B cell (primary cell): ENCODE results near the gene SOAT2. TPM values are rescaled to one million over a fixed set of nuclear protein-coding genes. Genes with fewer than 3 reads are reported as not detected.

Experiments
- ATAC-seq: fragments of 200-7000 bp; cut with Tn5 transposase; one replicate; pipeline ENCODE4 v1.10.0; 2021; ENCODE audit warnings: low read depth, mild to moderate bottlenecking, moderate number of reproducible peaks, moderate library complexity
- CTCF ChIA-PET: fragments of 350-600 bp; sonication (Branson Sonifier 250); formaldehyde crosslinking; loops from one replicate; lab custom pipeline; 2021; ENCODE audit warnings: antibody characterized with exemption, inconsistent platforms; lab: Charles Lee
- POLR2A ChIA-PET: fragments of 350-600 bp; sonication (Branson Sonifier 250); formaldehyde crosslinking; loops from one replicate; lab custom pipeline; 2021; ENCODE audit warnings: antibody characterized with exemption; lab: Charles Lee
- DNase-seq: peaks from one replicate; pipeline ENCODE4 v3.0.0; 2013
- H2AFZ ChIP-seq: 2 replicates; pipeline ENCODE4 v1.6.1; 2012; ENCODE audit warnings: mild to moderate bottlenecking, low read depth, low read length; ENCODE audit not compliant: insufficient read depth, poor library complexity, severe bottlenecking
- H3K27ac ChIP-seq, 2 donors: 1 replicate in 1 of 2; 2 replicates in 1 of 2; pipeline ENCODE4 v1.5.1; 2012 to 2013; ENCODE audit warnings: low read length in 2 of 2, mild to moderate bottlenecking in 2 of 2, moderate library complexity in 1 of 2
- H3K27me3 ChIP-seq, 4 experiments: fragments of 200-600 bp in 1 of 4; sonication (generic) in 1 of 4; replicated peaks in 1 of 4; 1 replicate in 2 of 4; 2 replicates in 2 of 4; pipeline versions ENCODE4 v1.6.1 to v1.7.0; 2013 to 2016; ENCODE audit warnings: low read length in 3 of 4, mild to moderate bottlenecking in 2 of 4, mixed read lengths in 1 of 4, moderate library complexity in 1 of 4; ENCODE audit not compliant: insufficient read depth in 4 of 4, control insufficient read depth in 3 of 4; ENCODE audit errors: control extremely low read depth in 1 of 4
- H3K36me3 ChIP-seq, 2 experiments: replicated peaks in 1 of 2; 1 replicate in 1 of 2; 2 replicates in 1 of 2; pipeline versions ENCODE4 v1.6.1 to v1.7.1; 2013; ENCODE audit warnings: low read length in 1 of 2; ENCODE audit not compliant: insufficient read depth in 2 of 2, control insufficient read depth in 1 of 2; ENCODE audit errors: control extremely low read depth in 1 of 2, extremely low read depth in 1 of 2
- H3K4me1 ChIP-seq, 2 donors: fragments of 200-600 bp in 1 of 2; sonication (generic) in 1 of 2; 1 replicate in 1 of 2; 2 replicates in 1 of 2; pipeline versions ENCODE4 v1.5.1 to v1.6.1; 2013 to 2017; ENCODE audit warnings: low read length in 2 of 2; ENCODE audit not compliant: control insufficient read depth in 2 of 2, insufficient read depth in 2 of 2
- H3K4me2 ChIP-seq: replicated peaks from 2 replicates; pipeline ENCODE3; 2012; ENCODE audit warnings: mild to moderate bottlenecking, low read depth, low read length; ENCODE audit not compliant: poor library complexity, severe bottlenecking
- H3K4me3 ChIP-seq, 5 experiments: fragments of 200-600 bp in 1 of 5; sonication (generic) in 1 of 5; 1 replicate in 3 of 5; 2 replicates in 2 of 5; pipeline versions ENCODE4 v1.5.1 to v1.7.0; 2011 to 2016; ENCODE audit warnings: low read length in 4 of 5, mild to moderate bottlenecking in 4 of 5, low read depth in 2 of 5, control low read depth in 1 of 5, moderate library complexity in 1 of 5; ENCODE audit not compliant: insufficient read depth in 1 of 5; ENCODE audit errors: control extremely low read depth in 1 of 5, extremely low read depth in 1 of 5
- H3K79me2 ChIP-seq: fragments of 200-600 bp; sonication (generic); one replicate; pipeline ENCODE4 v1.6.0; 2016; ENCODE audit warnings: low read length; ENCODE audit not compliant: control insufficient read depth, insufficient read depth
- H3K9ac ChIP-seq: fragments of 200-600 bp; sonication (generic); 2 replicates; pipeline ENCODE4 v1.6.1; 2017; ENCODE audit warnings: mild to moderate bottlenecking, low read length, moderate library complexity
- H3K9me3 ChIP-seq, 3 donors: one replicate each; pipeline versions ENCODE4 v1.6.1 to v1.7.1; 2013; ENCODE audit warnings: low read length in 2 of 3; ENCODE audit not compliant: control insufficient read depth in 2 of 3, insufficient read depth in 1 of 3; ENCODE audit errors: control extremely low read depth in 1 of 3
- H4K20me1 ChIP-seq: 2 replicates; pipeline ENCODE4 v1.6.0; 2012; ENCODE audit warnings: mild to moderate bottlenecking, low read length; ENCODE audit not compliant: insufficient read depth, control insufficient read depth, poor library complexity, severe bottlenecking
- H3K27ac Mint-ChIP-seq: one replicate; pipeline ENCODE4 v1.8.0; 2021; ENCODE audit warnings: mixed read lengths
- H3K27me3 Mint-ChIP-seq: one replicate; pipeline ENCODE4 v1.8.0; 2021; ENCODE audit warnings: mixed read lengths
- H3K4me1 Mint-ChIP-seq: one replicate; pipeline ENCODE4 v1.8.0; 2021; ENCODE audit warnings: mixed read lengths
- H3K4me3 Mint-ChIP-seq: one replicate; pipeline ENCODE4 v1.8.0; 2021; ENCODE audit warnings: mixed read lengths
- H3K9me3 Mint-ChIP-seq: one replicate; pipeline ENCODE4 v1.8.0; 2022; ENCODE audit warnings: mixed read lengths; ENCODE audit not compliant: insufficient read depth
- EZH2 ChIP-seq: IDR thresholded peaks from 2 replicates; pipeline ENCODE4 v1.6.1; 2012; ENCODE audit warnings: borderline replicate concordance, low read depth, mild to moderate bottlenecking, moderate library complexity, low read length; ENCODE audit not compliant: insufficient read depth, poor library complexity, severe bottlenecking
- WGBS: methylation state at CpG from one replicate; pipeline ENCODE4 v1.1.5; 2013; ENCODE audit warnings: missing lambda C conversion rate; ENCODE audit not compliant: insufficient coverage; 5-methylcytosine and 5-hydroxymethylcytosine counted together
- intact Hi-C: fragments of 100-400 bp; cut with micrococcal nuclease; formaldehyde crosslinking; loops from one replicate; pipeline ENCODE4 v1.10.0; 2022
- polyA plus RNA-seq: library from polyadenylated mRNA; depleted of rRNA; stranded (reverse); fragments of >200 nt; gene quantifications from 2 replicates; pipeline ENCODE4 v1.2.3, GENCODE V29; 2012
- total RNA-seq, 2 donors: library from RNA; stranded (reverse); fragments of 120-200 nt in 1 of 2; gene quantifications; 1 replicate in 1 of 2; 2 replicates in 1 of 2; pipeline versions ENCODE4 v1.2.3 to v1.2.4, GENCODE V29; 2013 to 2022
- TF ChIP-seq, protein P1 (sequence below): fragments of 200-600 bp; IDR thresholded peaks from one replicate; pipeline ENCODE4 v1.8.0; 2022; ENCODE audit warnings: antibody characterized with exemption, mild to moderate bottlenecking

SOAT2 gene
- total and polyA plus RNA-seq, 2 donors (not counting 1 experiment from before 2014, with no cell fraction given): 0.31 TPM; not detected in 1

DNA sequence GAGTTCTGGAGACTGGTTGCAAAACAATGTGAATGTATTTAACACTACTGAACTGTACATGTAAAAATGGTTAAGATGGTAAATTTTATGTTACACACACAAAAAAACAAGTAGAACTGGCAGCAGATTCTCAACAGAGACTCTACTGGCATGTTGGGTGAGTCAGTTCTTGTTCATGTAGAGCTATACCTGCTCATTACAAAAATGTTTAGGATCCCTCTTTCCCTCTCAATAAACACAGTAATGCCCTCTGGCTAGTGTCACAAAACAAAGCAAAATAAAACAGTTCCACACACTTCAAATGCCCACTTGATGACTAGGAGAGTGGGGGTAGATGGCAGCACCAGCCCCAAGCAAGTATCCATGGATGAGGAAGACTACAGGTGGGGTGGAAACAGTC, 63.6 kb downstream of the SOAT2 start:
- intact Hi-C loops: no loop called here
- Histone ChIP-seq H3K4me1 (no peaks in the 10 kb centered on the region), H3K9ac (no peak overlapping the region), H3K79me2 (peaks cover 3% of the 10 kb centered on the region), H3K4me3 (no peak overlapping the region), H3K27me3 (no peaks in the 10 kb centered on the region), H3K9me3 (no peaks in the 10 kb centered on the region), H3K27ac (no peak overlapping the region), H3K4me2 (no peak overlapping the region), H3K36me3 (peaks cover 0 to 3% of the 10 kb centered on the region in 2 experiments), H4K20me1 (no peaks in the 10 kb centered on the region), H2AFZ (no peak overlapping the region)
- TF ChIP-seq, protein P1, sequence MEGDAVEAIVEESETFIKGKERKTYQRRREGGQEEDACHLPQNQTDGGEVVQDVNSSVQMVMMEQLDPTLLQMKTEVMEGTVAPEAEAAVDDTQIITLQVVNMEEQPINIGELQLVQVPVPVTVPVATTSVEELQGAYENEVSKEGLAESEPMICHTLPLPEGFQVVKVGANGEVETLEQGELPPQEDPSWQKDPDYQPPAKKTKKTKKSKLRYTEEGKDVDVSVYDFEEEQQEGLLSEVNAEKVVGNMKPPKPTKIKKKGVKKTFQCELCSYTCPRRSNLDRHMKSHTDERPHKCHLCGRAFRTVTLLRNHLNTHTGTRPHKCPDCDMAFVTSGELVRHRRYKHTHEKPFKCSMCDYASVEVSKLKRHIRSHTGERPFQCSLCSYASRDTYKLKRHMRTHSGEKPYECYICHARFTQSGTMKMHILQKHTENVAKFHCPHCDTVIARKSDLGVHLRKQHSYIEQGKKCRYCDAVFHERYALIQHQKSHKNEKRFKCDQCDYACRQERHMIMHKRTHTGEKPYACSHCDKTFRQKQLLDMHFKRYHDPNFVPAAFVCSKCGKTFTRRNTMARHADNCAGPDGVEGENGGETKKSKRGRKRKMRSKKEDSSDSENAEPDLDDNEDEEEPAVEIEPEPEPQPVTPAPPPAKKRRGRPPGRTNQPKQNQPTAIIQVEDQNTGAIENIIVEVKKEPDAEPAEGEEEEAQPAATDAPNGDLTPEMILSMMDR: no peak
- no peak for TF ChIP-seq EZH2
- no peak overlapping the region for H3K4me3 Mint-ChIP-seq
- H3K27me3 Mint-ChIP-seq: no peaks in the 10 kb centered on the region
- H3K9me3 Mint-ChIP-seq: no peaks in the 10 kb centered on the region
- CTCF ChIA-PET: no interaction called here
- no peak overlapping the region for H3K27ac Mint-ChIP-seq
- DNase-seq: no peak
- ATAC-seq: no peak
- POLR2A ChIA-PET: no interaction called here
- no peaks in the 10 kb centered on the region for H3K4me1 Mint-ChIP-seq

DNA sequence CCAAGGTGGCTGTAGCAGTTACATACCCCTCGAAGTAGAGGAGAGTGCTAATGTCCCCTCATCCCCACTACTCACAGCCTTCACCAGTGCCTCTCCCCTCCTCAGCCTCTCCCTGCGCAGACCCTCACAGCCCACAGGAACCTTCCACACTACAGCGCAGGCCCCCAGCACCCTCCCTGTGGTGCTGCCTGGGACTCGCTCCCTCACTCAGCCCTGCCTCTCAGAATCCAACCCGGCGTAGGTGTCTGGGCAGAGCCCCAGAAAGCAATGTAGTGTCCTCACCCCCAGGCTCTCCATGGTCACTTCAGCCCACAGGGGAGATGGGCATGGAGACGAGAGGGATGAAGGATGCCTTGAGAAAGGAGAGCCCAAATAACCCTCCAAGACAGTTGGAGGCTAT, 66.4 kb downstream of the SOAT2 start:
- peaks cover 12% of the 10 kb centered on the region for H3K79me2 ChIP-seq
- H4K20me1 ChIP-seq: no peaks in the 10 kb centered on the region
- H3K36me3 ChIP-seq: peaks cover 0 to 3% of the 10 kb centered on the region in 2 experiments
- H3K4me3 ChIP-seq: no peak overlapping the region
- no peaks in the 10 kb centered on the region for H3K9me3 ChIP-seq
- ATAC-seq: no peak
- H3K4me1 ChIP-seq: no peaks in the 10 kb centered on the region
- H3K9ac ChIP-seq: no peak overlapping the region
- no peak overlapping the region for H3K27ac Mint-ChIP-seq
- ChIA-PET POLR2A (interaction anchor here (0.5 kb wide), 1 partner anchor 43 kb away, joined by 3 read pairs; no protein-coding TSS in a partner anchor), CTCF (interaction anchor here (1.9 kb wide), 1 partner anchor 21 kb away, joined by 5 read pairs; no protein-coding TSS in a partner anchor)
- no peak overlapping the region for H2AFZ ChIP-seq
- no peaks in the 10 kb centered on the region for H3K27me3 Mint-ChIP-seq
- WGBS: 98% methylated on average over 5 of the region's 7 CpGs
- intact Hi-C loops: no loop called here
- TF ChIP-seq EZH2: no peak
- TF ChIP-seq, protein P1: no peak
- H3K4me3 Mint-ChIP-seq: no peak overlapping the region
- H3K4me1 Mint-ChIP-seq: no peaks in the 10 kb centered on the region
- H3K9me3 Mint-ChIP-seq: no peaks in the 10 kb centered on the region
- H3K27me3 ChIP-seq: no peaks in the 10 kb centered on the region
- no peak overlapping the region for H3K27ac ChIP-seq
- H3K4me2 ChIP-seq: no peak overlapping the region
- DNase-seq: no peak
